ENCODE measurements around the gene SMR3A.

SMR3A gene

DNA sequence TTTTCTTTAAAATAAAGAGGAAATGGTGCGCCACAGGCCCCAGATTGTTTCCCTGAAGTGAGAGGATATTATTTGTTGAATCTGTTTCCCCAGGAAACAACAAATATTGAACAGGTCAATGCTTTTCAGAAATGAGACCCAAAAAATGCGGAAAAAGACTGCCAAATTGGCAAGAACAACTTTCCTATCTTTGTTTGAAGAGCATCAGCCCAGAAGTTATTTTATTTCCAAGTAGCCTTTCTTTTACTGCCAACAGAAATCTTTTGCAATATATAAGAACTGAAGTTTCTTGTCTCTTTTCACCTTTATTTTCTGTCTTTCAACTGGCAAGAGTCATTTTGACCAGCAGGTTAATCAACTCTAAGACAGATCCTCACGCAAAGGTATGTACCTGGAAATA, at the start of gene SMR3A:
SMR3A (plus strand) TSS at position 301 of the 400 bp plus-strand sequence. CDS start 1,356 bp downstream, outside the sequence.
- no peak for DNase-seq (ENCODE audit: low read depth)

DNA sequence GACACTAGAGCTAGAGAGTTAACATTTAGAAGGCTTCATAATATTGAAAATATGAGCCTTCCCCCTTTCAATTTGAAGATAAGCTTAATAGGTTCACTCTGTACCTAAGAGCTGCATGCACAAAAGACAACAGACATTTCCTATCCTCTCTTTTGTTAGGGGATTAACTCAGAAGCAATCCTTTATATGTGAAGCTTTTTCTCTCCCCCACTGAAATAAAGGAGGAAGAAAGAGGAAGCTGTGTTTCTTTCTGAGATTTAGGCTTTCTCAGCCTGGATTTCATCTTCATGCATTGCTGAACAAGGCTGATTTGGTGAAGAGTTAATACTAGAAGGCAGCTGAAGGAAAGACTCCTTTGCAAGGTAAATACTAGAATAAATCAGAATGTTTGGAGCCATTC, 46.8 kb upstream of the SMR3A start:
- no peak for DNase-seq (ENCODE audit: low read depth)

DNA sequence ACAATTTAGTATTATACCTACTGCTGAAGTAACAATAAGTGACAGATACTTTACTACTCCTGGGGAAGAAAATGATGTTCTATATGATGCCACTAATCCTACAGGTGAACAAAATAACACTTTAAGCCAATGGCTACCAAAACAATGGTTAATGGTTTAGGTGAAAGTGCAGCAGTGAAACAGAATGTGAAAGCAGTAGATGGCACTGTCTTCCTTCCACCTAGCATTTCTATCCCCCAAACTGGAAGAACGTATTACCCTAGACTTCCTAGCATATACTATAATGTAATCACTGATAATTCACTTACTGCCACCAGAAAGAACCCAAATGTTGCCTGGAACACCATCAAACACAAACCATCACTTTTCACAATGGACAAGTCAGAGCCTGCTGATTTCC, 44.6 kb upstream of the SMR3A start:
- no peak for DNase-seq (ENCODE audit: low read depth)

DNA sequence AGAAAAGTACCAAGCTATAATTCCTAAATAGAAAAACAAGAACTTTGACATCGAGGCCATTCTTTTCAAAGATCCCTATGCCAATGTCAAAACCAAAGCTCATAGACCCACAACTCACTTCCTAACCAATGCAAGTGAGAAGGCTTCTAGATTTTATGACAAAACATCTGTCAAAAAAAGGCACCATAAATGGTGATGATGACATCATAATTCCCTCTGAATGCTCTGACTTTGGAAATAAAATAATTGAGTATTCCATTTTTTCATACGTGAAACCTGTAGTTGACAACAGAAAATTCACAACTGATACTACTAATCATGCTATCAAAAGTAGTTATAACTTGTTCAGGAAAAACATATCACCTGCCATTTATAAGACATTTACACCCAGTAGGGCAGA, 34.5 kb upstream of the SMR3A start:
- DNase-seq (ENCODE audit: low read depth): no peak

DNA sequence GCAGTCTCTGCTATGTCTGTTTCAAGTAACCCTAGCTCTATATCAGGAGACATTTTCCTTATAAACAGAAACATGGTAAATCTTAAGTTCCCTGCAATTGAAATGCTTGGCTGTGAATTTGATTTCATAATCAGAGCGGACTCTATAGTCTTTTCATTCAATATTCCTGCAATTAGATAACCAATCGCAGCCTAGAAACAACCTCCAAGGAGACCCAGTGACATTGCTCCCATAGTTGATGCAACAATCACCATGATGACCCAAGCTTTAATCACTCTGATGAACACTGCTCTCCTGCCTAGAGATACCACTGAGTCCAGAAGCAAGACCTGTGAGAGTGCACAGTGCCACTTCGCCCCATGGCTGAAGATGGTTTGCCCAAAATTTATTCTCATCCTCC, 25.9 kb upstream of the SMR3A start, which contains the start of gene CABS1:
CABS1 (plus strand) TSS at position 301 of the 400 bp plus-strand sequence; CDS start at position 360, 59 bp downstream.
- DNase-seq (ENCODE audit: low read depth): no peak

DNA sequence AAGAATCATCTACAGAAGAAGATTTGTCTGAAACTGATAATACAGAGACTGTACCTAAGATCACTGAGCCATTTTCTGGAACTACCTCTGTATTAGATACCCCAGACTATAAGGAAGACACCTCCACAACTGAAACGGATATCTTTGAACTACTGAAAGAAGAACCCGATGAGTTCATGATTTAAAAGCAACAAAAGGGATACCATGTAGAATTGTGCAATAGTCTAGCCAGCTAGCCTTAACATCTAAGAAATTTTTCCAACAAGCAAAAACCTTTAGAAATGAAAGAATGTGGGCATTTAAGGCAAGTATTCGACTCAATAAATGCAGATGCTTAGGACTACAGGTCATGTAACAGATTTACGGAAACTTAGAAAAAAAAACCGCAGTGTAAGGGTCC, 24.5 kb upstream of the SMR3A start:
- no peak for DNase-seq (ENCODE audit: low read depth)

DNA sequence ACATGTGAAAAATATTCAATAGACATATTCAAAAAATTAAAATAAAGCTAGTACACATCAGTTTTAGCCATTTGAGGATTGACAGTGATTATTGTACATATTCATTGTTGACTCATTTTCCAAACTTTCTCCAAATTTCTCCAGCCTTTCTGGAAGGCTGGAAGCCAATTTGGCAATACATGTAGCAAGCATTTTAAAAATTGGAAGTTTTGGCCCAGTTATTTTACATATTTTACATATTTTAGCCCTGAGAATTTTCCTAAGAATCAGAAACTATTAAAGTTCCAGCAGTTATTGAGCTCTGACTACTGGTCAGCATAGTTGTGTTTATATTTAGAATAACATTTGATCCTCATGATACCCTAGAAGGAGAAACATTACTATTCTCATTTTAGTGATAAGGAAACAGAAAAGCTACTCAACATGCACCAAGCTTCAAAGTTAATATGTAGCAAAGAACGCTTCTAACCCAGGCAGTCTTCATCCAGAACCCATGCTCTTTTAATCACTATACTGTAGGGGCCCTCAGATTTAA, 22.6 kb upstream of the SMR3A start:
- no peak for DNase-seq (ENCODE audit: low read depth)

DNA sequence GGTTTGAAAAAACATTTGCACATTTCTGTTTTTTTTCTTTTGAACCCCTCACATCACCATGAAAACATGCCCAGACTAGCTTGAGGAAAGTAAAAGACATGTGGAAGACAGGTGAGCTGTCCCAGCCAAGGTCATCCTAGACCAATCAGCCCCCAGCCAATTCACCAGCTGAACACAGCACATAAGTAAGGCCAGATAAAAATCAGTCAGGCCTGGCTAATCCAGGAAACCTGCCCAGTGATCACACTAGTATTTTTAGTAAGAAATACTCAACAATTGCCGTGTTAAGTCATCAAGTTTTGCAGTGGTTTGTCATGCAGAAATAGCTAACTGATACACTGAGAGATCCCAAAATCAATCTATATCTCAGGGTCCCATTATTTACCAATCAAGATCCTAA, 4.4 kb upstream of the SMR3A start:
- no peak for DNase-seq (ENCODE audit: low read depth)

DNA sequence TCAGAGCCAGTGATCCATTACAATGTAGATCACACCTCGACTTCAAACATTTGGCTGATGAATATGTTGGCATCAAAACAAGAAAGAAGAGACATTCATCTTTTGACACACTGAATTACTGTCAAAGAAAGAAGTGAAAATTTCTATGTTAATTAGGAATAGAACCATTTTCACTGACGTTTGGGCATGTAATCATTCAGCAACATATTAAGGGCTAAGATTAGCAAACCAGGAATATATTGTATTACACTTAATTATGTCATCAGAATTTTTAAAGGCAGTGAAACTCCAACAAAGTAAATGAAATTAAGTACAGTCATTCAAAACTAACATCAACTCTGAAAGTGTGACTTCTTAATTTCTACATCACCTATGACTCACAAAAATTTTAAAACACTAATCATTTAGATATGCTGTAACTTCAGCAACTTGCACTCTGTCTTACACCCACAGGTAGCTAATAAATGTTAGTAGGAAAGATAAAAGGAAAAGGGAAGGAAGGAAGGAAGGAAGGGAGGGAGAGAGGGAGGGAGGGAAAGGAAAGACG, 1.4 kb upstream of the SMR3A start:
- no peak for DNase-seq (ENCODE audit: low read depth)

DNA sequence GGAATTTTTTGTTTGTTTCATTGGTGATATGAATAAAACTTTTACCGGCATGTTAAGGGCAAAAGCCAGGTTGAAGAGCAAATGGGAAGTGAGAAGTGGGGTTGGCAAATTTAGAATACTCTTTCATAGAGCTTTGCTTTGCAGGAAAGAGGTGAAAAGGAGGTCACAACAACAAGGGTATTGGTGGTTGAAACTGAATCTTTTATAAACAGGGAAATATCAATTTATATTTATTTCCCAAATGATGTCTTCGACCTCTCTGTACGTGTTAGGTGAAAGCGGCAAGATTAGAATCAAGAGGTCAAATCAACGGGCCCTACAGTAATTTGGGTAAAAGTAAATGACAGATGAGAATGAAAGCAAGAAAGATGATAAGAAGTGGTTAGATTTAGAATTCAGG, 3.4 kb downstream of the SMR3A start:
- no peak for DNase-seq (ENCODE audit: low read depth)

DNA sequence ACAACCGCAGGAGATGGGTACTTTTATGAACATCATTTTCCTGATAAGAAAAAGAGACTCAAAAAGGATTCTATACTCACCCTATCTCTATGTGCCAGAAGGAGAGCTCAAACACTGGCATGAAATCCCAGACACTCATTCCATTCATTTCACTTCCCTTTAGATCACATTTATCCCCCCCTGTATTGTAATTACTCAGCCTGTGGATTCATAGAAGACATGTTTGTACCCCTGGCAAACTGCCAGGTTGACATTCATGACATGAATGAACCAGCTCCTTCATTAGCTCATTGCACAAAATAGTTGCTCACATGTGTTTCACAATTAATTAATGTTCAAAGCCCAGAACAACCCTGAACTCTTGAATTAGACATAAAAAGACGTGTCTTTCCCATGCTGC, 4.9 kb downstream of the SMR3A start:
- DNase-seq (ENCODE audit: low read depth): no peak

DNA sequence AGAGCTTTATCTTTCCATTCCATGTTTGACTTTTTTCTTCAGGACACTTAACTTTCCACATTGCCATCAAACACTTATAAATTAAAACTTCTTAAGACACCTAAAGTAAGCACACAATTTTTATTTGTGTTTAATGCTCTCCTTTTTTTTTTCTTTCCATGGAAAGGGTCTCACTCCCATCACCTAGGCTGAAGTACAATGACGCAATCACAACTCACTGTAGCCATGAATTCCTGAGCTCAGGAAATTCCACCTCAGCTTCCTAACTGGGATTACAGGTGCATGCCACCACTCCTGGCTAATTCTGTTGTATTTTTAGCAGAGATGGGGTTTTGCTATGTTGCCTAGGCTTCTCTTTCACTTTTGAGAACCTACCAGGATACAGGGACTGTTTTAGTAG, 7.3 kb downstream of the SMR3A start:
- no peak for DNase-seq (ENCODE audit: low read depth)

DNA sequence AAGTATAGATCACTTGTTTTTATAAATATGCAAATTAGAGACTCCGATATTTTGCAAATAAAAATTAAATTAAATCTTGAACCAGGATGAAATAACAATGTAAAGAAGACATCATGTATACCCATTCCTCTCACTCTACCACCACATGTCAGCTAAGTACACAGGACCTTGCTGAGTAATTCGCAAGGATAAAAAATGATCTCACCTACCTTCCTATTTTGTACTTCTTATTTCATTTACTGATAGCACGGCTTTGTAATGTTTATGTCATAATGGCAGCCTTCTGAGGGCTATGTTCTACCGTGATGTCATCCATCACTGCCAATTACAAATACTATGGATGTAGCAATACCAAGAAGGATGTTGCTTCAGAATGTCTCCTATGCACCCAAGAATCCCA, 11.4 kb downstream of the SMR3A start:
- no peak for DNase-seq (ENCODE audit: low read depth)

DNA sequence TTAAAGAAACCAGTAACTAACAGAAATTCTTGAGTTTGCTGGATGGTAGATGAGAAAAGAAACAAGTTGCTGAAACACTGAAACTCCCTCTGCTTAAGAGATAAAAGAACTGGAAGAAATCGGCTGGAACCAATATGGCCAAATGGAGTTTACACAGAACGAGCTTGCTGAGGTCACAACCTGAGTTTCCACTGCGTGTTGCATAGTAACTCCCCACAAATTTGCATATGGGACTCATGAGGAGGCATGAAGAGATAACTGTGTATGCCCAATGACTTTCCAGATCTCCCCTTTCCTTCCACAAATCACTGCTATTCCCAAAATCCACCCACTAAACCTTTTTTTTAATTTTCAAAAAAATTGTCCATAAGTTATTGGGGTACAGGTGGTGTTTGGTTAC, 12.2 kb downstream of the SMR3A start:
- no peak for DNase-seq (ENCODE audit: low read depth)

DNA sequence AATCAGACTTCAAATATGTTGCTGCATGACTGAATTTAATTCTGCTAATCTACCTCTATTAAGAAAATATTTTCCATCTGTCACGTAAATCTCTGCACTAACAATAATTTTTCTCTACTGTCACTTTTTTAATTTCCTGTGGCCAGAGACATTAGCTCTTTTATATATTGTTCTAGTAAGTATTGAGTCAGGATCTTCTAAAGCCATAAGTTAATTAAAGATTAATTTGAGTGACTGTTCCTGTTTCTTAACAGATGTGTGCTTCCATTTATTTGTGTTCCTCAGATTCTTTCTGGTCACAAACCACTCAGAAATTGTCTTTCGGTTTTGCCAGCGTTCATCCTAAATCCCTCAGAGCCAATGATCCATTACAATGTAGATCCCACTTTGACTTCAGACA, 20.0 kb downstream of the SMR3A start:
- no peak for DNase-seq (ENCODE audit: low read depth)

DNA sequence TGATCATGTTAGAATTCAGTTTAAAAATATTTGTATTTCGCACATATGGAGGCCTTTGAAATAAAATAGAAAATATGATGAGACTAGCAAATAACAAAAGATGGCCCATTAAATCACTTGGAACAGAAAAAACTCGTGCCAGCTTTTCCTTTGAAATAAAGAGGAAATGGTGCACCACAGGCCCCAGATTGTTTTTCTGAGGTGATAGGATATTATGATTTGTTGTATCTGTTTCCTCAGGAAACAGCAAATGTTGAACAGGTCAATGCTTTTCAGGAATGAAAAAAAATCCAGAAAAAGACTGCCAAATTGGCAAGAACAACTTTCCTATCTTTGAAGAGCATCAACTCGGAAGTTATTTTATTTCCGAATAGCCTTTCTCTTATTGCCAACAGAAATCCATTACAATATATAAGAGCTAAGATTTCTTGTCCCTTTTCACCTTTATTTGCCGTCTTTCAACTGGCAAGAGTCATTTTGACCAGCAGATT, 22.2 kb downstream of the SMR3A start, which contains the start of gene SMR3B:
SMR3B (plus strand) TSS at position 441 of the 491 bp plus-strand sequence. CDS start 1,380 bp downstream, outside the sequence.
- no peak for DNase-seq (ENCODE audit: low read depth)

DNA sequence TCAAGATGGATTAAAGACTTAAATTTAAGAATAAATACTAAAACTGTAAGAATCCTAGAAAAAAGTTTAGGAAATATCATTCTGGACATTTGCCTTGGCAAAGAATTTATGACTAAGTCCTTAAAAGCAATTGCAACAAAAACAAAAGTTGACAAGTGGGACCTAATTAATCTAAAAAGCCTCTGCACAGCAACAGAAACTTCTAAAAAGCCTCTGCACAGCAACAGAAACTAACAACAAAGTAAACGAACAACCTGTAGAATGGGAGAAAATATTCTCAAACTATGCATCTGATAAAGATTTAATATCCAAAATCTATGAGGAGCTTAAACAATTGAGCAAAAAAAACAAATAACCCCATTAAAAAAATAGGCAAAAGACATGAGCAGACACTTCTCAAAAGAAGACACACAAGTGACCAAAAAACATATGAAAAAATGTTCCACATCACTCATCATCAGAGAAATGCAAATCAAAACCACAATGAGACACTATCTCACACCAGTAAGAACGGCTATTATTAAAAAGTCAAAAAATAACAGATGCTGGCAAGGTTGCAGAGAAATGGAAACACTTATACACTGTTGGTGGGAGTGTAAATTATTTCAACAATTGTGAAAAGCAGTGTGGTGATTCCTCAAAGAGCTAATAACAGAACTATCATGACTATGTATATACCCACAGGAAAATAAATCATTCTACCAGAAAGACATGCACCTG, 31.7 kb downstream of the SMR3A start:
- no peak for DNase-seq (ENCODE audit: low read depth)

DNA sequence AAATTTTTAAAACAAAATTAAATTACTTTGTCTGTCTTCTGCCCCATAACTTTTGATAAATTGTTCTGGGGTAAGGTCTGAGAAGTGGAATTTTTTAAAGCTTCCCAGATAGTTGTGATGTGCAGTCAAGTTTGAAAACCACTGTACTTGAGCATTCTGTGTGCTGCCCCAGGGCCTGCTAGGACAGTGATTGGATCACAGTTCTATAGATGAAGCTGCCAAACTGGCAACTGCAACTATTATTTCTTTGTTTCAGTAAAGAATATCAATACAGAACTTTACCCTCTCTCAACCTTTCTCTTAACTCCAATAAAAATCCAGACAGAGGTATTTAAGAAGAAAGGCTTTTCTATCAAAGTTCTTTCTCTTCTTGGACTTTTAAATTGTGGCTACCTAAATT, 37.0 kb downstream of the SMR3A start, which contains the start of gene OPRPN:
OPRPN (plus strand) TSS at position 361 of the 400 bp plus-strand sequence. CDS start 1,346 bp downstream, outside the sequence.
- no peak for DNase-seq (ENCODE audit: low read depth)

DNA sequence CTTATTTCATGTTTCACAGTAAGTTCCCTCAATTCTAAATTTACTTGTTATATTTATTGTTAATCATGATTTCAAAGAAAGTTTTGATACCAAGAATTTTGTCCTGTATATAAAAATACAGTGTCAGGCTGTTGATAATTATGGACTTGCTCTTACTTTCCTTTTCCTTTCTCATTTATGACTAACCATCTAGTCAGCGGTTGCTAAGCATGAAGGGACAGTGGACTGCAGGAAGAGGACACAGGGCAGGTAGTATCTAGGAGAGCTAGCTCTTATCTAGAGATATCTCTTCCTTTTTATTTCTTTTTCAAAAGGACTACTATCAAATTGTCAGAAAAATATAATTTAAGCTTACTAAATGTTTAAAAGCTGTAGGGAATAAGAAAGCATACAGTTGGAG, 38.8 kb downstream of the SMR3A start:
- DNase-seq (ENCODE audit: low read depth): no peak

DNA sequence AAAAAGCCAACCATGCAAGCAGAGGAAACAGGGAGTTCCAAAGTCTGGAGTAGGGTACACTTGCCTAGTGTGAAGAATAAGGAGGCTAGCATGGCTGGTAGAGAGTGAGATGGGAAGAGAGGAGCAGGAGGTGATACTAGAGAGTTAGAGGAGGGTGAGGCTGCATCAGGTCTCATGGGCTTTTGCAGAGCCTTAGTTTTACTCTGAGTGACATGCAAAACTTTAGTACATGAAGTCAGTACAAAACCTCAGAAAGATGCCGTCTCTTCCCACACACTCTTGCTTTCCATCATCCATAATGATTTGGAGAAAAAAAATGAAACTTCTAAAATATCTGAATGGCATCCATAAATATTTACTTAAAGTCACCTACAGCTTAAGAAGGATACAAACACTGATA, 42.2 kb downstream of the SMR3A start:
- DNase-seq (ENCODE audit: low read depth): no peak

DNA sequence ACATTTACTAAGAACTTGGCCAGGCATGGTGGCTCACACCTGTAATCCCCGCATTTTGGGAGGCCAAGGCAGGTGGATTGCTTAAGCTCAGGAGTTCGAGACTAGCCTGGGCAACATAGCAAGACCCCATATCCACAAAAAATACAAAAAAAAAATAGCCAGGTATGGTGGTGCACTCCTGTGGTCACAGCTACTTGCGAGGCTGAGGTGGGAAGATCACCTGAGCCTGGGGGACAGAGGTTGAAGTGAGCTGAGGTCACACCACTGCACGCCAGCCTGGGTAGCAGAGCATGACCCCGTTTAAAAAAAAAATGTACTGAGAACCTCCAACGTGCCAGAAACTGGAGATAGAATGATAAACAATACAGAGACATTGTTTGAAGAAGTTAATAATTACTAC, 45.2 kb downstream of the SMR3A start:
- DNase-seq (ENCODE audit: low read depth): no peak
